ENCODE results near the gene TIFAB.

TIFAB gene

DNA sequence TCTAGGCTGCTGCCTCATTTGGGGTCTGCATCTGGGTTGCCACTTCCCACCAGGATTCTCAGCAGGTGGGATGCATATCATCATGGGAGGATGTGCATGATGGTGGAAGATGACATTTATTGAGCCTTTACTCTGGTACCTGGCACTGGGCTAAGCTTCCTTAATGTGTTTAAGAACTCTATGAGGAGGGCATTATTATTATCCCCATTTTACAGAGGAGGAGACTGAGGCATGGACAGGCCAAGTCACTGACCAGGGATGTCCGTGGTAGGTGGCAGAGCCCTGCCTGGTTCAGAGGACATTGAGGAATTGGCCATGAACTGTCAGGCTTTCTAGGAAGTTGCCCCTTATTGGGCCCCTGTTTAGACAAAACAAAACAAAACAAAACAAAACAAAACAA, 31.1 kb upstream of the TIFAB start:
- no peaks in the 10 kb centered on the region for H3K36me3 ChIP-seq (ENCODE audit: insufficient read depth, low read length)
- no peak overlapping the region for H2AFZ ChIP-seq (ENCODE audit: low read length)
- no peaks in the 10 kb centered on the region for H3K9me2 ChIP-seq (ENCODE audit: low read depth, low read length)
- H3F3A ChIP-seq (ENCODE audit: insufficient read depth, low read length): no peaks in the 10 kb centered on the region
- no peak overlapping the region for H3K4me3 ChIP-seq (ENCODE audit: low read depth, low read length, poor library complexity, severe bottlenecking)
- no peak overlapping the region for H3K4me2 ChIP-seq (ENCODE audit: low read length)
- no peaks in the 10 kb centered on the region for H3K4me1 ChIP-seq (ENCODE audit: insufficient read depth, low read length, severe bottlenecking)
- H3K9ac ChIP-seq (ENCODE audit: low read length): no peak overlapping the region
- peaks cover 5% of the 10 kb centered on the region; the same call in 1 of the 2 replicates for H3K27me3 ChIP-seq (ENCODE audit: insufficient read depth, low read length)
- no peak overlapping the region for H3K27ac ChIP-seq (ENCODE audit: low read depth, low read length, poor library complexity, severe bottlenecking)
- no peak for TF ChIP-seq EZH2 (IDR thresholded peaks at IDR 0.05; ENCODE audit: borderline replicate concordance, low read length)
- TF ChIP-seq, protein P1, sequence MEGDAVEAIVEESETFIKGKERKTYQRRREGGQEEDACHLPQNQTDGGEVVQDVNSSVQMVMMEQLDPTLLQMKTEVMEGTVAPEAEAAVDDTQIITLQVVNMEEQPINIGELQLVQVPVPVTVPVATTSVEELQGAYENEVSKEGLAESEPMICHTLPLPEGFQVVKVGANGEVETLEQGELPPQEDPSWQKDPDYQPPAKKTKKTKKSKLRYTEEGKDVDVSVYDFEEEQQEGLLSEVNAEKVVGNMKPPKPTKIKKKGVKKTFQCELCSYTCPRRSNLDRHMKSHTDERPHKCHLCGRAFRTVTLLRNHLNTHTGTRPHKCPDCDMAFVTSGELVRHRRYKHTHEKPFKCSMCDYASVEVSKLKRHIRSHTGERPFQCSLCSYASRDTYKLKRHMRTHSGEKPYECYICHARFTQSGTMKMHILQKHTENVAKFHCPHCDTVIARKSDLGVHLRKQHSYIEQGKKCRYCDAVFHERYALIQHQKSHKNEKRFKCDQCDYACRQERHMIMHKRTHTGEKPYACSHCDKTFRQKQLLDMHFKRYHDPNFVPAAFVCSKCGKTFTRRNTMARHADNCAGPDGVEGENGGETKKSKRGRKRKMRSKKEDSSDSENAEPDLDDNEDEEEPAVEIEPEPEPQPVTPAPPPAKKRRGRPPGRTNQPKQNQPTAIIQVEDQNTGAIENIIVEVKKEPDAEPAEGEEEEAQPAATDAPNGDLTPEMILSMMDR (IDR thresholded peaks at IDR 0.05; ENCODE audit: low read length): no peak
- no peaks in the 10 kb centered on the region for H3K79me2 ChIP-seq (ENCODE audit: insufficient read depth, low read length)
- H4K20me1 ChIP-seq (ENCODE audit: insufficient read depth, low read length): no peaks in the 10 kb centered on the region
- no peaks in the 10 kb centered on the region for H3K9me3 ChIP-seq (ENCODE audit: low read length)

DNA sequence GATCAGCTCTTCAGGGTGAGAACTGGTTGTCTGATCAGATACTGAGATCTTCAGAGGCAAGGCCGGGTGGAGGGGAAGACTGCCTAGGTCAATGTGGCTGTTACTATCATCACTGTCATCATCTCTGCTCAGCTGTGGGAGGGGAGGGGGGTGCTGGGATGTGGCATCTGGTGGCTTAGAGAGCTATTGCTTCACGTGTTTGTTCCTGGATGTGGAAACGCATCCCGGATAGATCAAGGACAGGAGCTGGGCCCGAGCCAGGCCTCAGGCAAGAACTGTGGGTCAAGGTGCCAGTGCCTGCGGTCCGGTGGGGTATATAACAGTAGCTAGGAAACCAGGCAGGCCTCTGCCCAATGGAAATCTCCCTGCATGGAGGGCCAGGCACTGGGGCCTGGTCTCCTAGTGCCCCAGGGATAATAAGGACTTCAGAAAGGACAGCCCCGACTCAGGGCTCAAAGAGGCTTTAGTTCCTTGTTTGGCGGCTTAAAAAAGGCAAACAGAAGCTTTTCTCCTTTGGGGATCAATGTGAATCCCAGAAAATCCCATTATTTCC, 30.3 kb upstream of the TIFAB start:
- Histone ChIP-seq H3F3A (ENCODE audit: insufficient read depth, low read length) (no peaks in the 10 kb centered on the region), H4K20me1 (ENCODE audit: insufficient read depth, low read length) (no peaks in the 10 kb centered on the region), H3K27me3 (ENCODE audit: insufficient read depth, low read length) (peaks cover 5% of the 10 kb centered on the region; the same call in 1 of the 2 replicates), H2AFZ (ENCODE audit: low read length) (no peak overlapping the region), H3K4me3 (ENCODE audit: low read depth, low read length, poor library complexity, severe bottlenecking) (no peak overlapping the region), H3K4me1 (ENCODE audit: insufficient read depth, low read length, severe bottlenecking) (no peaks in the 10 kb centered on the region), H3K9ac (ENCODE audit: low read length) (no peak overlapping the region), H3K9me2 (ENCODE audit: low read depth, low read length) (no peaks in the 10 kb centered on the region), H3K27ac (ENCODE audit: low read depth, low read length, poor library complexity, severe bottlenecking) (no peak overlapping the region), H3K9me3 (ENCODE audit: low read length) (no peaks in the 10 kb centered on the region), H3K36me3 (ENCODE audit: insufficient read depth, low read length) (no peaks in the 10 kb centered on the region), H3K79me2 (ENCODE audit: insufficient read depth, low read length) (no peaks in the 10 kb centered on the region), H3K4me2 (ENCODE audit: low read length) (no peak overlapping the region)
- no peak for TF ChIP-seq EZH2 (IDR thresholded peaks at IDR 0.05; ENCODE audit: borderline replicate concordance, low read length)
- TF ChIP-seq, protein P1 (IDR thresholded peaks at IDR 0.05; ENCODE audit: low read length): no peak

DNA sequence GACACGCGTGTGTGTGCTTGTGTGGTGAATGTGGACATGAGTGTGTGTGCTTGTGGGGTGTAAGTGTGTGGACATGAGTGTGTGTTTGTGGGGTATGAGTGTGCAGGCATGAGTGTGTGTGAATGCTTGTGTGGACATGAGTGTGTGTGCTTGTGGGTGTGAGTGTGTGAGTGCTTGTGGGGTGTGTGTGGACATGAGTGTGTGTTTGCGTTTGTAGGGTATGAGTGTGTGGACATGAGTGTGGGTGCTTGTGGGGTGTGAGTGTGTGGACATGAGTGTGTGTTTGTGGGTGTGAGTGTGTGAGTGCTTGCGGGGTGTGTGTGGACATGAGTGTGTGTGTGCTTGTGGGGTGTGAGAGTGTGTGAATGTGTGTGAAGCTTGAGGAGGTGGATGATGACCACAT, 29.8 kb upstream of the TIFAB start:
- H3F3A ChIP-seq (ENCODE audit: insufficient read depth, low read length): no peaks in the 10 kb centered on the region
- H4K20me1 ChIP-seq (ENCODE audit: insufficient read depth, low read length): no peaks in the 10 kb centered on the region
- peaks cover 5% of the 10 kb centered on the region; the same call in 1 of the 2 replicates for H3K27me3 ChIP-seq (ENCODE audit: insufficient read depth, low read length)
- no peaks in the 10 kb centered on the region for H3K36me3 ChIP-seq (ENCODE audit: insufficient read depth, low read length)
- H3K9me3 ChIP-seq (ENCODE audit: low read length): no peaks in the 10 kb centered on the region
- H3K9me2 ChIP-seq (ENCODE audit: low read depth, low read length): no peaks in the 10 kb centered on the region
- no peak overlapping the region for H2AFZ ChIP-seq (ENCODE audit: low read length)
- no peak overlapping the region for H3K4me3 ChIP-seq (ENCODE audit: low read depth, low read length, poor library complexity, severe bottlenecking)
- no peaks in the 10 kb centered on the region for H3K79me2 ChIP-seq (ENCODE audit: insufficient read depth, low read length)
- no peak overlapping the region for H3K9ac ChIP-seq (ENCODE audit: low read length)
- H3K4me1 ChIP-seq (ENCODE audit: insufficient read depth, low read length, severe bottlenecking): no peaks in the 10 kb centered on the region
- H3K27ac ChIP-seq (ENCODE audit: low read depth, low read length, poor library complexity, severe bottlenecking): no peak overlapping the region
- no peak overlapping the region for H3K4me2 ChIP-seq (ENCODE audit: low read length)
- TF ChIP-seq, protein P1 (IDR thresholded peaks at IDR 0.05; ENCODE audit: low read length): no peak
- TF ChIP-seq EZH2 (IDR thresholded peaks at IDR 0.05; ENCODE audit: borderline replicate concordance, low read length): no peak

Measured in OCI-LY1 (cell line).